Gastroesophageal sphincter (tissue), 4 donors: ENCODE measurements around the gene MARK3. TPM values are rescaled to one million over a fixed set of nuclear protein-coding genes. Genes with fewer than 3 reads are reported as not detected.
A peak's percentile ranks its signal among the peaks of the same experiment; 100 is the strongest.

Source experiments
- ATAC-seq: fragments of 150-250 bp; one replicate; pipeline ENCODE4 v1.9.1; 2016; ENCODE audit warnings: mild to moderate bottlenecking, moderate library complexity
- H3K27ac ChIP-seq, 4 donors: fragments of 200-600 bp; sonication (generic) in 3 of 4; 1 replicate in 3 of 4; 2 replicates in 1 of 4; pipeline ENCODE4 v1.5.1; 2016 to 2019
- H3K27me3 ChIP-seq: fragments of 200-600 bp; sonication (generic); one replicate; pipeline ENCODE4 v1.5.1; 2019
- H3K36me3 ChIP-seq, 2 donors: fragments of 200-600 bp; sonication (generic); one replicate each; pipeline ENCODE4 v1.5.1; 2019; ENCODE audit warnings: control low read depth in 1 of 2
- H3K4me1 ChIP-seq, 3 donors: fragments of 200-600 bp; sonication (generic); 1 replicate in 2 of 3; 2 replicates in 1 of 3; pipeline ENCODE4 v1.5.1; 2016 to 2019; ENCODE audit warnings: control low read depth in 2 of 3
- H3K4me3 ChIP-seq, 2 donors: fragments of 200-600 bp; sonication (generic); one replicate each; pipeline ENCODE4 v1.5.1; 2019; ENCODE audit warnings: mild to moderate bottlenecking in 1 of 2, moderate library complexity in 1 of 2
- H3K9me3 ChIP-seq, 3 donors: fragments of 200-600 bp; sonication (generic); one replicate each; pipeline ENCODE4 v1.5.1; 2017 to 2019; ENCODE audit warnings: control low read depth in 2 of 3
- CTCF ChIP-seq, 4 experiments: fragments of 200-600 bp in 2 of 4; fragments of 450-650 bp in 2 of 4; sonication (generic) in 1 of 4; IDR thresholded peaks; one replicate each; pipeline ENCODE4 v1.5.1; 2017 to 2019; ENCODE audit warnings: antibody characterized with exemption in 4 of 4, mild to moderate bottlenecking in 2 of 4, moderate library complexity in 2 of 4
- EP300 ChIP-seq: sonication (generic); formaldehyde crosslinking; IDR thresholded peaks from one replicate; pipeline ENCODE4 v1.6.1; 2017; ENCODE audit warnings: antibody characterized with exemption, mild to moderate bottlenecking
- POLR2A ChIP-seq, 2 donors: fragments of 450-650 bp; IDR thresholded peaks; one replicate each; pipeline ENCODE4 v1.6.1; 2017; ENCODE audit warnings: antibody characterized with exemption in 2 of 2, mild to moderate bottlenecking in 2 of 2, moderate library complexity in 1 of 2
- POLR2AphosphoS5 ChIP-seq: sonication (generic); formaldehyde crosslinking; IDR thresholded peaks from one replicate; pipeline ENCODE4 v1.6.1; 2017; ENCODE audit warnings: antibody characterized with exemption
- WGBS, 2 donors: methylation state at CpG; one replicate each; pipeline ENCODE4 v1.1.5; 2018; ENCODE audit warnings: low coverage in 1 of 2; 5-methylcytosine and 5-hydroxymethylcytosine counted together
- total RNA-seq, 4 donors: library from RNA; depleted of rRNA; stranded (reverse); fragments of >200 nt; gene quantifications; one replicate each; pipeline ENCODE4 v1.1.0, GENCODE V29; 2016

MARK3 gene
- total RNA-seq, 4 donors from 2014 or later = 65.1 to 127 (median 70.4) TPM

GRCh38 chr14:103390605-103391004, 5.4 kb downstream of the MARK3 start:
- peaks cover 15 to 79% (median 35%) of the 10 kb centered on the region in 3 donors for H3K4me1 ChIP-seq

GRCh38 chr14:103391048-103391447, 5.8 kb downstream of the MARK3 start:
- H3K9me3 ChIP-seq = no peaks in the 10 kb centered on the region
- H3K36me3 ChIP-seq = no peaks in the 10 kb centered on the region
- H3K4me3 ChIP-seq = no peak overlapping the region
- peak; percentile 46 for ATAC-seq
- H3K4me1 ChIP-seq = peaks cover 16 to 83% (median 39%) of the 10 kb centered on the region in 3 donors
- TF ChIP-seq POLR2A (IDR thresholded peaks at IDR 0.05) (no peak), CTCF (IDR thresholded peaks at IDR 0.05) (peak; percentile 50 to 59 (median 54)), EP300 (no peak), POLR2AphosphoS5 (no peak)
- H3K27ac ChIP-seq = no peak overlapping the region
- 14 to 22% methylated on average over 3 to 4 of the region's 4 CpGs for WGBS, 2 donors
- no peaks in the 10 kb centered on the region for H3K27me3 ChIP-seq

More at GRCh38 chr14:103390605-103391004, 5.4 kb downstream of the MARK3 start:
- ATAC-seq = no peak
- TF ChIP-seq CTCF (IDR thresholded peaks at IDR 0.05) = no peak
- TF ChIP-seq POLR2AphosphoS5 = no peak
- no peak for TF ChIP-seq POLR2A (IDR thresholded peaks at IDR 0.05)
- no peak for TF ChIP-seq EP300
- H3K9me3 ChIP-seq = no peaks in the 10 kb centered on the region
- 93 to 100% methylated on average over 2 to 3 of the region's 4 CpGs for WGBS, 2 donors
- H3K4me3 ChIP-seq = no peak overlapping the region
- H3K27me3 ChIP-seq = no peaks in the 10 kb centered on the region
- H3K36me3 ChIP-seq = no peaks in the 10 kb centered on the region
- H3K27ac ChIP-seq = no peak overlapping the region

GRCh38 chr14:103392106-103392505, 6.9 kb downstream of the MARK3 start:
- 70 to 71% methylated on average over 5 of the region's 5 CpGs for WGBS, 2 donors
- Histone ChIP-seq H3K9me3 (no peaks in the 10 kb centered on the region), H3K4me3 (no peak overlapping the region), H3K4me1 (peaks cover 16 to 92% (median 40%) of the 10 kb centered on the region in 3 donors), H3K27ac (no peak overlapping the region), H3K36me3 (no peaks in the 10 kb centered on the region), H3K27me3 (no peaks in the 10 kb centered on the region)
- no peak for ATAC-seq
- TF ChIP-seq CTCF (IDR thresholded peaks at IDR 0.05) = no peak
- no peak for TF ChIP-seq POLR2AphosphoS5
- TF ChIP-seq POLR2A (IDR thresholded peaks at IDR 0.05) = no peak
- no peak for TF ChIP-seq EP300

GRCh38 chr14:103392572-103392971, 7.4 kb downstream of the MARK3 start:
- no peak for ATAC-seq
- no peaks in the 10 kb centered on the region for H3K36me3 ChIP-seq
- H3K27ac ChIP-seq = peak overlapping the region in 1 of 4 donors; percentile 32
- H3K27me3 ChIP-seq = no peaks in the 10 kb centered on the region
- H3K9me3 ChIP-seq = no peaks in the 10 kb centered on the region
- WGBS, 2 donors = 95 to 100% methylated on average over 1 to 8 of the region's 8 CpGs
- H3K4me3 ChIP-seq = no peak overlapping the region
- peaks cover 16 to 92% (median 36%) of the 10 kb centered on the region in 3 donors for H3K4me1 ChIP-seq
- no peak for TF ChIP-seq POLR2A (IDR thresholded peaks at IDR 0.05)
- no peak for TF ChIP-seq CTCF (IDR thresholded peaks at IDR 0.05)
- no peak for TF ChIP-seq EP300
- no peak for TF ChIP-seq POLR2AphosphoS5

- no peaks in the 10 kb centered on the region for H3K9me3 ChIP-seq
- H3K36me3 ChIP-seq = no peaks in the 10 kb centered on the region
- no peak for ATAC-seq
- WGBS, 2 donors = 66 to 82% methylated on average over 4 to 6 of the region's 6 CpGs
- no peak overlapping the region for H3K4me3 ChIP-seq
- H3K4me1 ChIP-seq = peaks cover 16 to 92% (median 31%) of the 10 kb centered on the region in 3 donors
- H3K27me3 ChIP-seq = no peaks in the 10 kb centered on the region
- peak overlapping the region in 1 of 4 donors; percentile 32 for H3K27ac ChIP-seq
- no peak for TF ChIP-seq EP300
- TF ChIP-seq CTCF (IDR thresholded peaks at IDR 0.05) = no peak
- TF ChIP-seq POLR2AphosphoS5 = no peak
- TF ChIP-seq POLR2A (IDR thresholded peaks at IDR 0.05) = no peak
Measured at GRCh38 chr14:103393070-103393469, 7.9 kb downstream of the MARK3 start.
